B cell (primary cell): ENCODE measurements around the gene XG.

Experiments used
- CTCF ChIP-seq: fragments of 200-600 bp; IDR thresholded peaks from one replicate; pipeline ENCODE4 v1.8.0; 2022; ENCODE audit warnings: antibody characterized with exemption, mild to moderate bottlenecking
- EZH2 ChIP-seq: IDR thresholded peaks from 2 replicates; pipeline ENCODE4 v1.6.1; 2012; ENCODE audit warnings: borderline replicate concordance, low read depth, mild to moderate bottlenecking, moderate library complexity, low read length; ENCODE audit not compliant: insufficient read depth, poor library complexity, severe bottlenecking

GRCh38 chrX:2823795-2824386 is 72.1 kb downstream of the XG start:
- no peak for TF ChIP-seq EZH2
- TF ChIP-seq CTCF = no peak
